ENCODE results near the gene ASB17. TPM values are rescaled to one million over a fixed set of nuclear protein-coding genes. Genes with fewer than 3 reads are reported as not detected.

The ASB17 gene
- total and polyA plus RNA-seq, 3 experiments from 2014 or later = not detected

GRCh38 chr1:75884437-75884836 lies 47.8 kb downstream of the ASB17 start:
- Histone ChIP-seq H3K4me3 (ENCODE audit: low read length) (no peak overlapping the region), H3K4me1 (ENCODE audit: insufficient read depth, low read length) (no peaks in the 10 kb centered on the region), H3K27ac (ENCODE audit: low read depth, low read length) (no peak overlapping the region), H3K27me3 (ENCODE audit: insufficient read depth, low read length, poor library complexity, severe bottlenecking) (no peaks in the 10 kb centered on the region), H3K36me3 (ENCODE audit: insufficient read depth, low read length) (no peaks in the 10 kb centered on the region), H3K9me3 (ENCODE audit: low read length) (no peaks in the 10 kb centered on the region)
- Mint-ChIP-seq H3K4me3 (no peak overlapping the region), H3K27me3 (no peaks in the 10 kb centered on the region), H3K9me3 (no peaks in the 10 kb centered on the region), H3K36me3 (no peaks in the 10 kb centered on the region), H3K27ac (no peak overlapping the region), H3K4me1 (no peaks in the 10 kb centered on the region)
- DNase-seq = no peak
- POLR2A ChIA-PET = no interaction called here
- CTCF ChIA-PET = no interaction called here

GRCh38 chr1:75879985-75880384 lies 52.2 kb downstream of the ASB17 start:
- Histone ChIP-seq H3K36me3 (ENCODE audit: insufficient read depth, low read length) (no peaks in the 10 kb centered on the region), H3K4me1 (ENCODE audit: insufficient read depth, low read length) (no peaks in the 10 kb centered on the region), H3K9me3 (ENCODE audit: low read length) (no peaks in the 10 kb centered on the region), H3K4me3 (ENCODE audit: low read length) (no peak overlapping the region), H3K27ac (ENCODE audit: low read depth, low read length) (no peak overlapping the region), H3K27me3 (ENCODE audit: insufficient read depth, low read length, poor library complexity, severe bottlenecking) (no peaks in the 10 kb centered on the region)
- ChIA-PET CTCF (no interaction called here), POLR2A (no interaction called here)
- Mint-ChIP-seq H3K4me3 (no peak overlapping the region), H3K27me3 (peaks cover 0 to 6% of the 10 kb centered on the region in 2 donors), H3K9me3 (no peaks in the 10 kb centered on the region), H3K36me3 (no peaks in the 10 kb centered on the region), H3K27ac (no peak overlapping the region), H3K4me1 (no peaks in the 10 kb centered on the region)
- DNase-seq = no peak

GRCh38 chr1:75870951-75871350 lies 61.3 kb downstream of the ASB17 start:
- H3K4me3 Mint-ChIP-seq = no peak overlapping the region
- Histone ChIP-seq H3K27me3 (ENCODE audit: insufficient read depth, low read length, poor library complexity, severe bottlenecking) (no peaks in the 10 kb centered on the region), H3K36me3 (ENCODE audit: insufficient read depth, low read length) (no peaks in the 10 kb centered on the region), H3K4me1 (ENCODE audit: insufficient read depth, low read length) (no peaks in the 10 kb centered on the region), H3K27ac (ENCODE audit: low read depth, low read length) (no peak overlapping the region), H3K4me3 (ENCODE audit: low read length) (no peak overlapping the region), H3K9me3 (ENCODE audit: low read length) (no peaks in the 10 kb centered on the region)
- DNase-seq = no peak
- H3K4me1 Mint-ChIP-seq = no peaks in the 10 kb centered on the region
- H3K36me3 Mint-ChIP-seq = peaks cover 0 to 6% (median 0%) of the 10 kb centered on the region in 3 donors
- peaks cover 0 to 6% (median 0%) of the 10 kb centered on the region in 5 donors for H3K9me3 Mint-ChIP-seq
- no peak overlapping the region for H3K27ac Mint-ChIP-seq
- CTCF ChIA-PET = no interaction called here
- POLR2A ChIA-PET = no interaction called here
- H3K27me3 Mint-ChIP-seq = peaks cover 7 to 23% of the 10 kb centered on the region in 2 donors

Other genes starting within 250 kb of the ASB17 start
- 10 to 100 TPM; 50.0 to 53.4 TPM for gene ACADM, start 207.7 kb downstream of the ASB17 start, total RNA-seq
- gene ACADM, start 207.7 kb downstream of the ASB17 start, polyA plus RNA-seq = 55.4 TPM
- gene RABGGTB, start 146.1 kb downstream of the ASB17 start, total RNA-seq = 100 to 1,000 TPM; 208 to 212 TPM
- gene RABGGTB, start 146.1 kb downstream of the ASB17 start, polyA plus RNA-seq = 7.5 TPM
- under 1 TPM; 0.50 to 0.58 TPM for gene MSH4, start 135.5 kb downstream of the ASB17 start, total RNA-seq
- not detected for gene MSH4, start 135.5 kb downstream of the ASB17 start, polyA plus RNA-seq
- gene ST6GALNAC3, start 142.3 kb upstream of the ASB17 start, total RNA-seq = under 1 TPM in 1 of 2 experiments, not detected in 1; 0.33 TPM
- gene ST6GALNAC3, start 142.3 kb upstream of the ASB17 start, polyA plus RNA-seq = 1.8 TPM